ENCODE data around the gene DNER.
"Not testable (repeated sequence)": the region's sequence is repeated elsewhere in the genome, so short reads cannot be mapped to it uniquely, and the experiment has no call there.

Gene DNER
- long read RNA-seq, donor 1, transcript DNER-201 (13 exons, 3,260 nt): major isoform, 7 of 7 reads
- long read RNA-seq, donor 1, partial matches to known transcripts: 0 of 7 reads
- long read RNA-seq, donor 1, other reads (novel, unspliced or antisense): 0 of 7 reads
- long read RNA-seq, donor 2, transcript DNER-201 (13 exons, 3,260 nt): major isoform, 7 of 15 reads
- long read RNA-seq, donor 2, partial matches to known transcripts: 8 of 15 reads
- long read RNA-seq, donor 2, other reads (novel, unspliced or antisense): 0 of 15 reads
- long read RNA-seq, donor 3, partial matches to known transcripts: 0 of 3 reads
- long read RNA-seq, donor 3, other reads (novel, unspliced or antisense): 0 of 3 reads
- long read RNA-seq, donor 4, transcript DNER-201 (13 exons, 3,260 nt): major isoform, 12 of 12 reads
- long read RNA-seq, donor 4, partial matches to known transcripts: 0 of 12 reads
- long read RNA-seq, donor 4, other reads (novel, unspliced or antisense): 0 of 12 reads
- long read RNA-seq, donor 5, transcript DNER-201 (13 exons, 3,260 nt): major isoform, 11 of 11 reads
- long read RNA-seq, donor 5, partial matches to known transcripts: 0 of 11 reads
- long read RNA-seq, donor 5, other reads (novel, unspliced or antisense): 0 of 11 reads
- long read RNA-seq, donor 6, transcript DNER-201 (13 exons, 3,260 nt): major isoform, 9 of 9 reads
- long read RNA-seq, donor 6, partial matches to known transcripts: 0 of 9 reads
- long read RNA-seq, donor 6, other reads (novel, unspliced or antisense): 0 of 9 reads
- long read RNA-seq, donor 7, transcript DNER-201 (13 exons, 3,260 nt): major isoform, 18 of 25 reads
- long read RNA-seq, donor 7, partial matches to known transcripts: 7 of 25 reads
- long read RNA-seq, donor 7, other reads (novel, unspliced or antisense): 0 of 25 reads
- long read RNA-seq, donor 8, transcript DNER-201 (13 exons, 3,260 nt): major isoform, 10 of 10 reads
- long read RNA-seq, donor 8, partial matches to known transcripts: 0 of 10 reads
- long read RNA-seq, donor 8, other reads (novel, unspliced or antisense): 0 of 10 reads

DNA sequence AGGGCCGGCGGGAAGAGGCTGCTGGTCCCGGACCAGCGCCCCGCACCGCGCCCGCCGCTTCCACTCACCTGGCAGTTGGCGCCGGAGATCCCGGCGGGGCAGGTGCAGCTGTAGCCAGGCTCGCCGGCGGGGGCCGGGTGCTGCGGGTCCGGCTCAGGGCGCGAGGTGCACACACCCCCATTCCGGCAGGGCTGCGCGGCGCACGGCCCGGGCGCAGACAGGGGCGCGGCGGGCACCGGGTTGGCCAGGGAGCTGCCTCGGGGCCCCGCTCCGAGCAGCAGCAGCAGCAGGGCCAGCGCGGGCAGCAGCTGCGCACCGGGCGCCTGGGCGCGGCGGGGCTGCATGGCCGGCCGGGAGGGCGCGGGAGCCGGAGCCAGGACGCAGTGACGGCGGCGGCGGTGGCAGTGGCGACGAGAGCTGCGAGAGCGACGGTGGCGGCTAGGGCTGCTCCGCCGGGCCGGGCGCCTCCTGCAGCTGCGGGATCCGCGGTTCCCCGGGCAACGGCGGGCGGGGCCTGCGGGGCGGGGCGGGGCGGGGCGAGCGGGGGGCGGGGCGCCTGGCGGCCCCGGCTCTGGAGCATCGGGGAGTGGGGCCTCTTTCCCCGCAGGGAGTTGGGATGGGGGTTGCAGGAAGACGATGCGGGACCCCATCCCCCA, at the start of gene DNER:
Gene DNER (minus strand): TSS at position 476 of the 656 bp plus-strand sequence. CDS start 132 bp downstream, at position 344.
- no peak for DNase-seq

- DNase-seq: no peak
Observed at GRCh38 chr2:229761663-229762062, 47.3 kb upstream of the DNER start.

- not testable (repeated sequence) for DNase-seq
Observed at GRCh38 chr2:229757462-229757861, 43.1 kb upstream of the DNER start.

- DNase-seq: no peak
Observed at GRCh38 chr2:229752970-229753729, 38.8 kb upstream of the DNER start.

- no peak for DNase-seq
Observed at GRCh38 chr2:229749779-229750178, 35.4 kb upstream of the DNER start.

- no peak for DNase-seq
Observed at GRCh38 chr2:229748950-229749349, 34.6 kb upstream of the DNER start.

DNA sequence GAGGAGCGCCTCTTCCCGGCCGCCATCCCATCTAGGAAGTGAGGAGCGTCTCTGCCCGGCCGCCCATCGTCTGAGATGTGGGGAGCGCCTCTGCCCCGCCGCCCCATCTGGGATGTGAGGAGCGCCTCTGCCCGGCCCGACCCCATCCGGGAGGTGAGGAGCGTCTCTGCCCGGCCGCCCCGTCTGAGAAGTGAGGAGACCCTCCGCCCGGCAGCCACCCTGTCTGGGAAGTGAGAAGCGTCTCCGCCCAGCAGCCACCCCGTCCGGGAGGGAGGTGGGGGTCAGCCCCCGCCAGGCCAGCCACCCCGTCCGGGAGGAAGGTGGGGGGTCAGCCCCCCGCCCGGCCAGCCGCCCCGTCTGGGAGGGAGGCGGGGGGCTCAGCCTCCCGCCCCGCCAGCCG, 28.3 kb upstream of the DNER start:
- not testable (repeated sequence) for DNase-seq

DNA sequence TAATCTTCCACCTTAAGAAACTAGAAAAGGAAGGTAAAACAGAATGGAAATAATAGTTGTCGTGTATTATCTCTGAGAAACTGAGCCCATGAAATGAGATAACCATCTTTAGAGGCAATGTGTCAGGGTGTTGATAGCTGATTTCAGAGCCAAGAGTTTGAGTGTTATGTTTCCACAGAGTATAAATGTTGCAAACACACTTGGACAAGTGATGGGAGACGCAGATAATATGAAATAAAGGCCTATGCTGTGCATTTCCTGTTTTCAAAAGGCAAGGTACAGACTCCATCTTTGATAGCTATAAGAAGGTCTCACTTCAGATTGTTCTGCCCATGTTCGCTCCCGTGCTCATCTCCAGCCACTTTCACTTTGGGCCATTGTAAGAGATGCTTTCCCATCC, 25.9 kb upstream of the DNER start:
- DNase-seq: no peak

DNA sequence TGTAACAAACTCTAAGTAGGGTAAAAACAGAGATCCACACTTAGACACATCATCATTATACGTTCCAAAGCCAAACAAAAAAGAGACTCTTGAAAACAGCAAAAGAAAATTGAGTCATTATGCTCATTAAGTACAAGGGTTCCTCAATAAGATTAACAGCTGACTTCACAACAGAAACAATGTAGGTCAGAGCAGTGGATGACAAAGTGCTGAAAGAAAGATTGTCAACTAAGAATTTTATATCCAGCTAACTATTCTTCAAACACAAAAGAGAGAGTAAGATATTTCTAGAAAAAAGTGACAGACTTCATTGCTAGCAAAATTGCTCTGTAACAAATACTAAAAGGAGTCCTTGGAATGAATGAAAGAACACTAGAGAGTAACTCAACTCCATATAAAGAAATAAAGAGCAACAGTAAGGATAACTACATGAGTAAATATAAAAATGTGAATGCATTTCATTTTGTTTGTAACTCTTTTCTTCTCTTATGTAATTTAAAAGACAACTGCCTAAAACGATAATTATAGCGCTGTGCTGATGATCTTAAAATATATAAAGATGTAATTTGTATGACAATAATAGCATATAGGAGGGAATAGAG, 23.8 kb upstream of the DNER start:
- DNase-seq: no peak

- no peak for DNase-seq
Observed at GRCh38 chr2:229734410-229734809, 20.1 kb upstream of the DNER start.

GRCh38 chr2:229733611-229734245, 19.4 kb upstream of the DNER start:
- no peak for DNase-seq

DNA sequence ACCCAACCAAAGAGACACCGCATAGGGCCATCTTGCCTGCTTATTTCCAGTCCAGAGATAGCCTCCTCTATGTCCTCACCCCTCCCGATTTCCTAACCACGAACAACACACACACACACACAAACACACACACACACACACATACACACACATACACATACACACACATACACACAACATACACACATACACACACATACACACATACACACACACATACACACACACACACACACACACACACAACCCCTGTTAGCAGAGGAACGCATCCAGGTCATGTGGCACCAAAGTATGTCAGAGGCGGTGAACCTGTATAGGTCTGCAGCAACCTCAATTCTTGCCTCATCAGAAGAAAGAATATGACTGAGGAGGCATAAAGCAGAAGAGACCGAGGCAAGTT, 18.5 kb upstream of the DNER start:
- no peak for DNase-seq

DNA sequence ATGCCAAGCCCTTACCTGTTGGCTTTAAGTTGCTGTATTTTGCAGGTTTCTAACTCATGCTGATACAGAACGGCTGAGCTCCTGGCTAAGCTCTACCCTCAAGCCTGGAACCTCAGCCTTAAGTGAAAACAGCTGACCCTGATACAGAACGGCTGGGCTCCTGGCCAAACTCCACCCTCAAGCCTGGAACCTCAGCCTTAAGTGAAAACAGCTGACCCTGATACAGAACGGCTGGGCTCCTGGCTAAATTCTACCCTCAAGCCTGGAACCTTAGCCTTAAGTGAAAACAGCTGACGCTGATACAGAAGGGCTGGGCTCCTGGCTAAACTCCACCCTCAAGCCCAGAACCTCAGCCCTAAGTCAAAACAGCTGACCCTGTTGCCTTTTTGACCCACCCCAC, 17.6 kb upstream of the DNER start:
- DNase-seq: no peak

GRCh38 chr2:229731363-229731762, 17.0 kb upstream of the DNER start:
- DNase-seq: no peak

DNA sequence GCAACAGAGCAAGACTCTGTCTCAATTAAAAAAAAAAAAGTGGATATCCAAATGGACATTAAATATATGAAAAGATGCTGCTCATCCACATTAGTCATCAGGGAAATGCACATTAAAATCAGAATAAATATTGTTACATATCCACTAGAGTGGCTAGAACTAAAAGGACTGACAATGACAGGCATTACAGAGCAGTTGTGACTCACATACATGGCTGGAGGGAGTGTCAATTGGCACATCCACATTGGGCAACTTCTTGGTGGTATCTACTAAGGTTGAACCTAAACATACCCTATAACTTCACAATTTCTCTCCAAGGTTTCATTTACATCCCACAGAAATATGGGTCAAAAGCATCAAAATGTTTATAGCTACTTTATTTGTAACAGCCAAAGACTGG, 14.0 kb upstream of the DNER start:
- DNase-seq: no peak

- no peak for DNase-seq
Observed at GRCh38 chr2:229726643-229727042, 12.3 kb upstream of the DNER start.

- DNase-seq: no peak
Observed at GRCh38 chr2:229725716-229726574, 11.6 kb upstream of the DNER start.

DNA sequence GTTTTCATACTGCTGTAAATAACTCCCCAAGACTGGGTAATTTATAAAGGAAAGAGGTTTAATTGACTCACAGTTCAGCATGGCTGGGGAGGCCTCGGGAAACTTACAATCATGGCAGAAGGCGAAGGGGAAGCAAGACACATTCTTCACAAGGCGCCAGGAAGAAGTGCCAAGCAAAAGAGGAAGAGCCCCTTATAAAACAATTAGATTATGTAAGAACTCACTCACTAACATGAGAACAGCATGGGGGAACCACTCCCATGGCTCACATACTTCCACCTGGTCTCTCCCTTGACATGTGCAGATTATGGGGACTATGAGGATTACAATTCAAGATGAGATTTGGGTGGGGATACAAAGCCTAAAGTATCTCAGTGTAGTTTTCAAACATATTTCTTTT, 8.8 kb upstream of the DNER start:
- DNase-seq: not testable (repeated sequence)

DNA sequence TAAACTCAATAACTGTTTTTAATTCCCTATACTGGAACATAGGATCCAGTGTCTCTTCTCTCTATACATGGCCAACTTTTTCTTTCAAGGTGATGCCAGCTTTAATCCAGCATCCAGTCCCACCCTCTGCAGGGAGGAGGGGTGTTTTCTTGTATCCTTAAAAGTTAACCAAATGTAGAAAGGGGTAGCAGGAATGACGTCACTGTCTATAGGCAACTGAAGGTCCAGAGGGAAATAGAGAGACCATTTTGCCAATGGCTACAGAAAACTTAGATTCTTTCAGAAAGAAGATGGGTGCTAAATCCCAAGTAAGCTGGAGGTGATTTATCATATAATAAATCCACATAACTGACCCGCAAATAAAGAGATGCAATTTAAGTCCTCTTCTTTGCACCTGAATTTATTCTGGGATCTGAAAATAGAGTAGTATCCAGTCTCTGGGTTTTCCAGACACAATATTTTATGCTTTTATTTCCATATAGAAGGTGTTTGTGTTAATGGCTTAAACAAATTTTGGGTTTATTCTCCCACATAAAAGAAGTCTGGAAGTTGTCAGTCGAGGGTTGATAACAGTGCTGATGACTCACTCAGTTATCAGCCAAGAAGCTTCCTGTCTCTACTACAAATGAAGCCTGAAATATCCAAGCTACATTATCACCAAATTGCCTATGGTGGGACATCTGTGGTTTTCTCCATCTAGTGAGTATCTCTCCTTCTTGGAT, 5.7 kb upstream of the DNER start:
- no peak for DNase-seq

Measured in right kidney (tissue), 9 donors.